Osteoblast (primary cell): Measurements from ENCODE around the gene SUV39H2. TPM values are rescaled to one million over a fixed set of nuclear protein-coding genes. Genes with fewer than 3 reads are reported as not detected.

ENCODE experiments used
- DNase-seq: peaks from one replicate; pipeline ENCODE4 v3.0.0; 2011; ENCODE audit warnings: low spot score, mixed read lengths; ENCODE audit not compliant: insufficient read length; ENCODE audit errors: missing footprints
- H2AFZ ChIP-seq: 2 replicates; pipeline ENCODE4 v1.6.0; 2011; ENCODE audit warnings: mild to moderate bottlenecking, low read length
- H3K27ac ChIP-seq: 2 replicates; pipeline ENCODE4 v1.5.1; 2011; ENCODE audit warnings: mild to moderate bottlenecking, low read depth, low read length, moderate library complexity
- H3K27me3 ChIP-seq: 2 replicates; pipeline ENCODE4 v1.6.0; 2012; ENCODE audit warnings: mild to moderate bottlenecking, control low read depth, inconsistent platforms, low read length, moderate library complexity; ENCODE audit not compliant: insufficient read depth
- H3K36me3 ChIP-seq: 2 replicates; pipeline ENCODE4 v1.5.1; 2011; ENCODE audit warnings: mild to moderate bottlenecking, low read length, control low read depth, moderate library complexity; ENCODE audit not compliant: insufficient read depth
- H3K4me1 ChIP-seq: 2 replicates; pipeline ENCODE4 v1.5.1; 2011; ENCODE audit warnings: mild to moderate bottlenecking, low read length, control low read depth, moderate library complexity; ENCODE audit not compliant: insufficient read depth
- H3K4me2 ChIP-seq: 2 replicates; pipeline ENCODE4 v1.6.0; 2011; ENCODE audit warnings: mild to moderate bottlenecking, low read length; ENCODE audit not compliant: insufficient read depth
- H3K4me3 ChIP-seq: fragments of 200-600 bp; sonication (generic); 3 replicates; pipeline ENCODE4 v1.5.1; 2012; ENCODE audit warnings: mild to moderate bottlenecking, low read length, inconsistent platforms; ENCODE audit not compliant: insufficient read depth
- H3K79me2 ChIP-seq: 2 replicates; pipeline ENCODE4 v1.6.0; 2012; ENCODE audit warnings: mild to moderate bottlenecking, low read length, control low read depth, inconsistent platforms; ENCODE audit not compliant: insufficient read depth
- H3K9me3 ChIP-seq: 2 replicates; pipeline ENCODE4 v1.5.1; 2011; ENCODE audit warnings: low read depth, low read length, control low read depth
- H4K20me1 ChIP-seq: 2 replicates; pipeline ENCODE4 v1.6.0; 2012; ENCODE audit warnings: mild to moderate bottlenecking, low read length, control low read depth; ENCODE audit not compliant: insufficient read depth
- total RNA-seq: library from RNA; depleted of rRNA; stranded (reverse); fragments of >200 nt; gene quantifications from 2 replicates; pipeline ENCODE4 v1.2.3, GENCODE V29; 2012
- TF ChIP-seq, protein P1 (sequence below): IDR thresholded peaks from 2 replicates; pipeline ENCODE4 v1.5.1; 2011; ENCODE audit warnings: mild to moderate bottlenecking, low read depth, low read length, moderate library complexity; ENCODE audit errors: extremely low read depth

SUV39H2 gene
- total RNA-seq, 1 donor = 6.9 TPM

DNA sequence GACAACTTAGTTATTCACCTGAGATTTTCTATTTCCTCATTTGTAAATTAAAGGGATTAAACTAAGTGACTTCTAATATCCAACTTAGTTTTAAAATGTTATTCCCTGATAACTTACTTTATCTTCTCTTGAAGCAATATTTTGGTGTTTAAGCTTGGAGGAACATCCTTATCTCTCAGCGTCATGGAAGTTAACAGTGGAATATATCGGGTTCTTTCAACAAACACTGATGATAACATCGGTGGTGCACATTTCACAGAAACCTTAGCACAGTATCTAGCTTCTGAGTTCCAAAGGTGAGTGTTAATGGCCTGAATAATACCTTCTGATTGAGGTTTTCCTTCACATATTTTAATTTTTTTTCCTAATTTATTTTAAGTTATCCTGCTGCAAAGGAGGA is 26.4 kb upstream of the SUV39H2 start:
- no peak for DNase-seq
- Histone ChIP-seq H2AFZ (no peak overlapping the region), H3K79me2 (no peaks in the 10 kb centered on the region), H3K9me3 (no peaks in the 10 kb centered on the region), H4K20me1 (no peaks in the 10 kb centered on the region), H3K27me3 (no peaks in the 10 kb centered on the region), H3K4me1 (no peaks in the 10 kb centered on the region), H3K36me3 (peaks cover 11% of the 10 kb centered on the region), H3K4me3 (no peak overlapping the region), H3K4me2 (no peak overlapping the region), H3K27ac (no peak overlapping the region)
- TF ChIP-seq, protein P1, sequence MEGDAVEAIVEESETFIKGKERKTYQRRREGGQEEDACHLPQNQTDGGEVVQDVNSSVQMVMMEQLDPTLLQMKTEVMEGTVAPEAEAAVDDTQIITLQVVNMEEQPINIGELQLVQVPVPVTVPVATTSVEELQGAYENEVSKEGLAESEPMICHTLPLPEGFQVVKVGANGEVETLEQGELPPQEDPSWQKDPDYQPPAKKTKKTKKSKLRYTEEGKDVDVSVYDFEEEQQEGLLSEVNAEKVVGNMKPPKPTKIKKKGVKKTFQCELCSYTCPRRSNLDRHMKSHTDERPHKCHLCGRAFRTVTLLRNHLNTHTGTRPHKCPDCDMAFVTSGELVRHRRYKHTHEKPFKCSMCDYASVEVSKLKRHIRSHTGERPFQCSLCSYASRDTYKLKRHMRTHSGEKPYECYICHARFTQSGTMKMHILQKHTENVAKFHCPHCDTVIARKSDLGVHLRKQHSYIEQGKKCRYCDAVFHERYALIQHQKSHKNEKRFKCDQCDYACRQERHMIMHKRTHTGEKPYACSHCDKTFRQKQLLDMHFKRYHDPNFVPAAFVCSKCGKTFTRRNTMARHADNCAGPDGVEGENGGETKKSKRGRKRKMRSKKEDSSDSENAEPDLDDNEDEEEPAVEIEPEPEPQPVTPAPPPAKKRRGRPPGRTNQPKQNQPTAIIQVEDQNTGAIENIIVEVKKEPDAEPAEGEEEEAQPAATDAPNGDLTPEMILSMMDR = no peak

GRCh38 chr10:14855453-14855852 is 23.2 kb upstream of the SUV39H2 start:
- no peak for DNase-seq
- H3K79me2 ChIP-seq = no peaks in the 10 kb centered on the region
- no peak overlapping the region for H2AFZ ChIP-seq
- H3K27ac ChIP-seq = no peak overlapping the region
- TF ChIP-seq, protein P1 = no peak
- H3K4me3 ChIP-seq = no peak overlapping the region
- H4K20me1 ChIP-seq = no peaks in the 10 kb centered on the region
- no peaks in the 10 kb centered on the region for H3K9me3 ChIP-seq
- H3K4me1 ChIP-seq = no peaks in the 10 kb centered on the region
- peaks cover 7% of the 10 kb centered on the region for H3K36me3 ChIP-seq
- no peak overlapping the region for H3K4me2 ChIP-seq
- no peaks in the 10 kb centered on the region for H3K27me3 ChIP-seq

DNA sequence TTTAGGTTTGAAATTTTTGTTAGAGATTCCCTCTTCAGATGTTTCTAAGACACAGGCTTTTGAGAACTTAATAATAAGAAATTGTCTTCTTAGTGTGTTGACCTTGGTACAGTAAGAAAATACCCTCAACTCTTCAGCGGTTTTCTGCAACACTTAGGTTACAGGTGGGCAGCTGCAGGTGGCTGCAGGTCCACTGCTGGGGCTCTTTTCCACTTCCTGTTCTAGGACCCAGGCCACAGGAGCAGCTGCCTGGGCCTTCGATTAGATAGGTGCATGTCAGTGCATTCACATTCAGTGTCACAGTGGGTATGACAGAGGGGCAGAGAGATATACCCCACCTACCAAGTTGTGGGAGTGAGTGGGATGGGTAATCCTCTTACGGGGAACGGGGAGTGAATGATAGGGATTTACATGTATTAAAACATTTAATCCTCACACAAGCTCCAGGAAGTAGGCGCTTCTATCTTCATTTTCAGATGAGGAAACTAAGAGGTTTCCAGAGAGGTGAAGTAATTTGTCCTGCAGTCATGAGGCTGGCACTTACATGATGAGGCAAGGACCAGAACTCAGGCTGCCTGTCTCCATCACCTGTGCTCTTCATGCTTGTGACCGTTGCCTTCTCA is 20.2 kb upstream of the SUV39H2 start:
- H3K27ac ChIP-seq = no peak overlapping the region
- H4K20me1 ChIP-seq = no peaks in the 10 kb centered on the region
- H3K4me1 ChIP-seq = no peaks in the 10 kb centered on the region
- no peak overlapping the region for H3K4me3 ChIP-seq
- H3K36me3 ChIP-seq = peaks cover 2% of the 10 kb centered on the region
- H3K9me3 ChIP-seq = no peaks in the 10 kb centered on the region
- DNase-seq = no peak
- TF ChIP-seq, protein P1 = no peak
- H2AFZ ChIP-seq = no peak overlapping the region
- H3K27me3 ChIP-seq = no peaks in the 10 kb centered on the region
- no peak overlapping the region for H3K4me2 ChIP-seq
- H3K79me2 ChIP-seq = no peaks in the 10 kb centered on the region

DNA sequence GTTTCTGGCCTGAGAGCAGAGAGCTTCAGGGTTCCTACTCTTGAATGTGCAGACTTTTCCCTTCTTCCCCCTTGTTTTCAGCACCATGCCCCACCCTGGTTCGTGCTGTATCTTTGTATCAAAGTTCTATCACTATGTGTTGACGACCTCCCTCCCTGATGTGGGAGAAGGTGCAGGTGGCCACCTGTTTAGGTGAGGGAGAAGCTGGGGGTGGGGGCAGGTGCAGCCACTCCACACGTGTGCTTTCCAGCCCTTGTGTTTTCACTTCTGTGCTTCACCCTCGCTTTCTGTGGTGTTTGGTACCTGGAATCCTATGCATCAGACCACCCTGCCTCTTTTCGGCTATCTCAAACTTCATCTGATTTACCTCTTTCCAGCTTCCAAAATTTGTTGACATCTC is 19.6 kb upstream of the SUV39H2 start:
- Histone ChIP-seq H3K9me3 (no peaks in the 10 kb centered on the region), H3K79me2 (no peaks in the 10 kb centered on the region), H3K4me3 (no peak overlapping the region), H3K36me3 (peaks cover 2% of the 10 kb centered on the region), H3K4me2 (no peak overlapping the region), H2AFZ (no peak overlapping the region), H3K4me1 (no peaks in the 10 kb centered on the region), H3K27ac (no peak overlapping the region), H3K27me3 (no peaks in the 10 kb centered on the region), H4K20me1 (no peaks in the 10 kb centered on the region)
- no peak for DNase-seq
- TF ChIP-seq, protein P1 = no peak
